GM12872 (cell line): ENCODE results near the gene CDKN2B.

Experiments used
- TF ChIP-seq, protein P1 (sequence below): IDR thresholded peaks from 3 replicates; pipeline ENCODE4 v1.5.1; 2011; ENCODE audit warnings: low read depth, mild to moderate bottlenecking, low read length, moderate library complexity; ENCODE audit not compliant: insufficient read depth

Gene CDKN2B

GRCh38 chr9:22008717-22009505 is at the start of gene CDKN2B:
CDKN2B (minus strand) TSS chr9:22009305; CDS start chr9:22008953, 352 bp downstream.
- TF ChIP-seq, protein P1, sequence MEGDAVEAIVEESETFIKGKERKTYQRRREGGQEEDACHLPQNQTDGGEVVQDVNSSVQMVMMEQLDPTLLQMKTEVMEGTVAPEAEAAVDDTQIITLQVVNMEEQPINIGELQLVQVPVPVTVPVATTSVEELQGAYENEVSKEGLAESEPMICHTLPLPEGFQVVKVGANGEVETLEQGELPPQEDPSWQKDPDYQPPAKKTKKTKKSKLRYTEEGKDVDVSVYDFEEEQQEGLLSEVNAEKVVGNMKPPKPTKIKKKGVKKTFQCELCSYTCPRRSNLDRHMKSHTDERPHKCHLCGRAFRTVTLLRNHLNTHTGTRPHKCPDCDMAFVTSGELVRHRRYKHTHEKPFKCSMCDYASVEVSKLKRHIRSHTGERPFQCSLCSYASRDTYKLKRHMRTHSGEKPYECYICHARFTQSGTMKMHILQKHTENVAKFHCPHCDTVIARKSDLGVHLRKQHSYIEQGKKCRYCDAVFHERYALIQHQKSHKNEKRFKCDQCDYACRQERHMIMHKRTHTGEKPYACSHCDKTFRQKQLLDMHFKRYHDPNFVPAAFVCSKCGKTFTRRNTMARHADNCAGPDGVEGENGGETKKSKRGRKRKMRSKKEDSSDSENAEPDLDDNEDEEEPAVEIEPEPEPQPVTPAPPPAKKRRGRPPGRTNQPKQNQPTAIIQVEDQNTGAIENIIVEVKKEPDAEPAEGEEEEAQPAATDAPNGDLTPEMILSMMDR: peak; percentile 78

- TF ChIP-seq, protein P1: no peak
Measured at GRCh38 chr9:22056402-22056801, 47.3 kb upstream of the CDKN2B start.

- TF ChIP-seq, protein P1: no peak
Measured at GRCh38 chr9:22055090-22055489, 46.0 kb upstream of the CDKN2B start.

DNA sequence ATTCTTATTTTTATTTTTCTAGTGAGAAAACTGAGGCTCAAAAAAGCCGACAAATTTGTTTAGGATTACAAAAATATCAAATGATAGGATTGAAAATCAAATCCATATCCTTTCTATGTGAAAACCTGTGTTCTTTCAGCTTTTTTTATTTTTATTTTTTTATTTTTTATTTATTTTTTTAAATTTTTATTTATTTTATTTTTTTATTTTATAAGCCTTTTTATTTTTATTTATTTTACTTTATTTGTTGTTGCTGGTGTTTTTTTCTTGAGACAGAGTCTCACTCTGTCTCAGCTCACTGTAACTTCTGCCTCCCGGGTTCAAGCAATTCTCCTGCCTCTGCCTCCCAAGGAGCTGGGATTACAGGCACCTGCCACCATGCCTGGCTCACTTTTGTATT is 45.4 kb upstream of the CDKN2B start:
- TF ChIP-seq, protein P1: no peak

GRCh38 chr9:22054076-22054475 is 45.0 kb upstream of the CDKN2B start:
- TF ChIP-seq, protein P1: no peak

GRCh38 chr9:22053178-22053577 is 44.1 kb upstream of the CDKN2B start:
- TF ChIP-seq, protein P1: no peak

GRCh38 chr9:22052376-22052945 is 43.4 kb upstream of the CDKN2B start:
- TF ChIP-seq, protein P1: no peak
